ENCODE data around the gene CD59. TPM values are rescaled to one million over a fixed set of nuclear protein-coding genes. Genes with fewer than 3 reads are reported as not detected.

The CD59 gene
- total RNA-seq, 1 experiment from 2014 or later = 5.7 TPM

DNA sequence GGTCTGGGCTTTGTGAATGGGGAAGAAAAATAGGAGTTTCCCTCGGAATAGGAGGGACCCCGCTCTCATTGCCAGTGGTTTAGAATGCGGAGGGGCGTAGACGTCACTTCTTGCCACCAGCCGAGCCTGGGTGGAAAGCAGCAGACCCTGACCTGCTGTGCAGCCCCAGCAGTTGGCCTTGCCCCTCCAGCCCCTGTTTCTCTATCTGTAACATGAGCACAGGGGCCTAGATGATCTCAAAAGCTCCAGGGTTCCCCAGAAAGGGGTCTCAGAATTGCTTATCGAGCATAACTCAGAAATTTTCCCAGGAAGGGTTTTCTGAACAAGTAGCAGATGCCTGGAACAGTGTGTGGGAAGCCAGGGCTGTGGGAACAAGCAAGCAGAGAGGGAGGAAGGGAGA is 79.5 kb downstream of the CD59 start:
- Histone ChIP-seq H3K4me1 (ENCODE audit: low read length) (no peaks in the 10 kb centered on the region), H3K27ac (ENCODE audit: low read length) (no peak overlapping the region)

DNA sequence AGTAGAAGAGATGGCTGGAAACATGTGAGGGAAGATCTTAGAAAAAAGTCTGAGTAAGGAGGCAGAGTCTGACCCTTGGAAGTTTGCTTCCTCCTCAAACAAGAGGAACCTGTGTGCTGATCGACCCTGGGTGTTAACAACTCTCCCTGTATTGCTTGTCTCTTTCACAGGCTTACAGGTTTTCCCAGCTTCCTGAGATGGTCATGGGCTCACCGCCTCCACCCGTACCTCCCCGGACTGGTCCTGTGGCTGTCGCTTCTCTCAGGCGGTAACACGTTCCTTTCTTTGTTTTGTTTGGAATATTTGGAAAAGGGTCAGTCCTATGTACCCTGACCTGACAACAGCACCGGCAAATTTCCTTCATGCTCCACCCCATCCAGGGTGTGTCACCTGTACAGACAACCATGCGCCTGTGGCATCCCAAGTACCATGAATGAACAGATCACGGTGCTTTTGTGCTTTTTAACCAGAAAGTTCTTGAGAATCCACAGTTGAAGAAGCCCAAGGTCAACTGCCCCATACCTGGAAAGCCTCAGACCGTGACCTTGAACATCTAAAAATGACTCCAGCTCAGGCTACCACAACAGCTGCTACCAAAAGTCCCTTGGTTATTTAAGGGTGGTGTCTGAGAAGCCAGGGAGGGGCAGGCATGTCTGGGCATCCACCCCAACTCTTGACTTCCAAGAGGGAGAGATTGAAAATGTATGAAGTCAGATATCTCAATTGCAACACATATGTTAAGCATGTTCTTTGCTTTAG is 80.2 kb downstream of the CD59 start:
- Histone ChIP-seq H3K36me3 (ENCODE audit: insufficient read depth, low read length) (no peaks in the 10 kb centered on the region), H3K9me2 (replicated peaks; ENCODE audit: insufficient read depth, low read length) (no peaks in the 10 kb centered on the region), H3K4me3 (ENCODE audit: low read length) (no peak overlapping the region), H2AFZ (ENCODE audit: low read length) (no peak overlapping the region), H3K27ac (ENCODE audit: low read length) (no peak overlapping the region), H3K4me2 (ENCODE audit: low read depth, low read length, poor library complexity, severe bottlenecking) (no peak overlapping the region), H3K27me3 (ENCODE audit: low read length) (no peaks in the 10 kb centered on the region), H4K20me1 (ENCODE audit: insufficient read depth, low read depth, low read length) (no peaks in the 10 kb centered on the region), H3K9me3 (ENCODE audit: low read length) (no peaks in the 10 kb centered on the region), H3K4me1 (ENCODE audit: low read length) (no peaks in the 10 kb centered on the region), H3K9ac (ENCODE audit: low read length) (no peak overlapping the region), H3K79me2 (ENCODE audit: low read length) (no peaks in the 10 kb centered on the region)
- peak; percentile 33 for DNase-seq

More for the DNA sequence above, 79.5 kb downstream of the CD59 start:
- Histone ChIP-seq H3K4me2 (ENCODE audit: low read depth, low read length, poor library complexity, severe bottlenecking) (no peak overlapping the region), H3K36me3 (ENCODE audit: insufficient read depth, low read length) (no peaks in the 10 kb centered on the region), H2AFZ (ENCODE audit: low read length) (no peak overlapping the region), H3K9me3 (ENCODE audit: low read length) (no peaks in the 10 kb centered on the region), H3K79me2 (ENCODE audit: low read length) (no peaks in the 10 kb centered on the region), H3K9ac (ENCODE audit: low read length) (no peak overlapping the region), H3K9me2 (replicated peaks; ENCODE audit: insufficient read depth, low read length) (no peaks in the 10 kb centered on the region), H3K27me3 (ENCODE audit: low read length) (no peaks in the 10 kb centered on the region), H4K20me1 (ENCODE audit: insufficient read depth, low read depth, low read length) (no peaks in the 10 kb centered on the region), H3K4me3 (ENCODE audit: low read length) (no peak overlapping the region)
- peak; percentile 24 for DNase-seq

DNA sequence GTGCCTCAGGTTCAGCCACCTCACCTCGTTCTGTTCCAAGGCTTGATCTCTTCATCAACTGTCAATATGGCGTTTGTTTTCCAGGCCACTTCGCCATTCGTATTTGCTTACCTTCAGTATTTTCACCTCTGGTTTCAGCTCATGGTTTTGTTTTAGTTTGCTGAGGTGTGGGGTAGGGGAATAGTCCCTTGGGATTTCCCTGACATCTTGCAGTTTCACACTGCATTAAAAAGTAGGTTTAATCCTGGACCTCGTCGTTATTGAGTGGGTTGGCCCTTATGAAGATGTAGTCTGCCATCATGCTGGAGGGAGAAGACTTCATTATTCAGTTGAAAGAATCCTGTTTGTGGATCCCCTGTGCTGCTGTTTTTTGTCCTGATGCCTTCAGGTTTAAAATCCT is 81.6 kb downstream of the CD59 start:
- no peaks in the 10 kb centered on the region for H3K9me2 ChIP-seq (replicated peaks; ENCODE audit: insufficient read depth, low read length)
- DNase-seq = peak; percentile 20
- no peaks in the 10 kb centered on the region for H3K36me3 ChIP-seq (ENCODE audit: insufficient read depth, low read length)
- H2AFZ ChIP-seq (ENCODE audit: low read length) = no peak overlapping the region
- H3K79me2 ChIP-seq (ENCODE audit: low read length) = no peaks in the 10 kb centered on the region
- H3K4me1 ChIP-seq (ENCODE audit: low read length) = no peaks in the 10 kb centered on the region
- no peaks in the 10 kb centered on the region for H3K27me3 ChIP-seq (ENCODE audit: low read length)
- no peak overlapping the region for H3K4me3 ChIP-seq (ENCODE audit: low read length)
- H3K9ac ChIP-seq (ENCODE audit: low read length) = no peak overlapping the region
- no peak overlapping the region for H3K27ac ChIP-seq (ENCODE audit: low read length)
- no peak overlapping the region for H3K4me2 ChIP-seq (ENCODE audit: low read depth, low read length, poor library complexity, severe bottlenecking)
- no peaks in the 10 kb centered on the region for H4K20me1 ChIP-seq (ENCODE audit: insufficient read depth, low read depth, low read length)
- no peaks in the 10 kb centered on the region for H3K9me3 ChIP-seq (ENCODE audit: low read length)

Other genes with a start within 250 kb of the CD59 start
- not detected in 2 replicates for gene C11orf91, start 35.6 kb downstream of the CD59 start, total RNA-seq (2014; rRNA removed; shearing (Covaris generic); ENCODE audit: low replicate concordance)
- 12.9 and 42.0 TPM in 2 replicates for gene FBXO3, start 38.1 kb upstream of the CD59 start, total RNA-seq (2014; rRNA removed; shearing (Covaris generic); ENCODE audit: low replicate concordance)
- gene LMO2, start 155.7 kb upstream of the CD59 start, total RNA-seq (2014; rRNA removed; shearing (Covaris generic); ENCODE audit: low replicate concordance) = 0.34 and 0.47 TPM in 2 replicates

Data from Karpas-422 (cell line).